Lower leg skin (tissue), 3 donors: ENCODE data around the gene NKAIN1.

Experiments used
- POLR2A ChIP-seq, 2 donors: fragments of 450-650 bp; IDR thresholded peaks; one replicate each; pipeline ENCODE4 v1.6.1; 2016 to 2017; ENCODE audit warnings: antibody characterized with exemption in 2 of 2, mild to moderate bottlenecking in 1 of 2, moderate library complexity in 1 of 2
- TF ChIP-seq, protein P1 (sequence below), 3 donors: fragments of 450-650 bp; IDR thresholded peaks; one replicate each; pipeline ENCODE4 v1.5.1; 2016; ENCODE audit warnings: antibody characterized with exemption in 3 of 3, mild to moderate bottlenecking in 3 of 3, moderate library complexity in 2 of 3

DNA sequence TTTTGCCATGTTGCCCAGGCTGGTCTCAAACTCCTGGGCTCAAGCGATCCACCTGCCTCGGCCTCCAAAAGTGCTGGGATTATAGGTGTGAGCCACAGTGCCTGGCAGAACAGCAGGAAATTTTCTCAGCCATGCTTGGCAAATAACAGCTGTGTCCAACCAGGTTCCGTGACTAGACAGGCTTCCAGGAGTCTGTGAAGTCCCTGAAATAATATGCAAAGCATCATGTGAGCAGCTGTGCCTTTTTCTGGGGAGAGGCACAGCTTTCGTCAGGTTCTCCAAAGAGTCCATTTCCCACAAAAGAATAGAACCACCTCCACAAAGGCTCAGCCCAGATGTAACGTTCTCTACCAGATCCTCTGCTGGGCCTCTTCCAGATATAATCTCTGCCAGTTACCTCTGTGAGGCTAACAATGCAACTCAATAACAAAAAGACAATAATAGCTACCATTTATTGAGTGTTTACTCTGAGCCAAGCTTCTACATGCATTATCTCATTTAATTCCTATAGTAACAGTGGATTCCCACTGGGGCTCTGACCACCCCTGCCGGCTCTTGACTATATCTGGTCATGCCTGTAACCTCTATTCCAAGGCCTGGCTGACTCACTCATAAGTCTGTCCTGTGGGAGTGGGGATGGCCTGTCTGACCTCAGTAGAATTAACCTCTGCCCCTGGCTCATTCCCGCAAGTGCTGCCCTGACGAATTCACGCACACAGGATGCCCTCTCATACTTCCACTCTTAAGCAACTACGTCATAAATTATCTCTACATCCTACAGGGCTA, 4.0 kb upstream of the NKAIN1 start:
- TF ChIP-seq POLR2A (IDR thresholded peaks at IDR 0.05) = no peak
- TF ChIP-seq, protein P1, sequence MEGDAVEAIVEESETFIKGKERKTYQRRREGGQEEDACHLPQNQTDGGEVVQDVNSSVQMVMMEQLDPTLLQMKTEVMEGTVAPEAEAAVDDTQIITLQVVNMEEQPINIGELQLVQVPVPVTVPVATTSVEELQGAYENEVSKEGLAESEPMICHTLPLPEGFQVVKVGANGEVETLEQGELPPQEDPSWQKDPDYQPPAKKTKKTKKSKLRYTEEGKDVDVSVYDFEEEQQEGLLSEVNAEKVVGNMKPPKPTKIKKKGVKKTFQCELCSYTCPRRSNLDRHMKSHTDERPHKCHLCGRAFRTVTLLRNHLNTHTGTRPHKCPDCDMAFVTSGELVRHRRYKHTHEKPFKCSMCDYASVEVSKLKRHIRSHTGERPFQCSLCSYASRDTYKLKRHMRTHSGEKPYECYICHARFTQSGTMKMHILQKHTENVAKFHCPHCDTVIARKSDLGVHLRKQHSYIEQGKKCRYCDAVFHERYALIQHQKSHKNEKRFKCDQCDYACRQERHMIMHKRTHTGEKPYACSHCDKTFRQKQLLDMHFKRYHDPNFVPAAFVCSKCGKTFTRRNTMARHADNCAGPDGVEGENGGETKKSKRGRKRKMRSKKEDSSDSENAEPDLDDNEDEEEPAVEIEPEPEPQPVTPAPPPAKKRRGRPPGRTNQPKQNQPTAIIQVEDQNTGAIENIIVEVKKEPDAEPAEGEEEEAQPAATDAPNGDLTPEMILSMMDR (IDR thresholded peaks at IDR 0.05) = no peak
